ENCODE results near the gene NENF. TPM values are rescaled to one million over a fixed set of nuclear protein-coding genes. Genes with fewer than 3 reads are reported as not detected.

NENF gene
- total RNA-seq, 1 experiment from 2014 or later: 51.0 TPM

DNA sequence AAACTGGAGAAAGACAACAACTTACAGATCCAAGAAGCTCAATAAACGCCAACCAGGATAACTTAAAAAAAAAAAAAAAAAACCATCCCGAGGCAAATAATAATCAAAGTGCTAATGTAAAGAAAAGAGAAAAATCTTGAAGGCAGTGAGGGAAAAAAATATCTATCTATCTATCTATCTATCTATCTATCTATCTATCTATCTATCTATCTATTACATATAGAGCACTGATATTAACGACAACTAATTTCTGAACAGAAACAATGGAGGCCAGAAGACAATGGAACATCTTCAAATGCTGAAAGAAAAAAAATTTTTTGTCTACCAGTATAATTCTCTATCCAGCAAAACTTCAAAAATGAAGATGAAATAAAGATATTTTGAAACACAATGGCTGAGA, 36.1 kb upstream of the NENF start:
- intact Hi-C loops (cut with micrococcal nuclease; ENCODE audit: unreplicated experiment): no loop called here
- BruUV-seq (replicated peaks): no TSS peak
- CTCF ChIA-PET: no interaction called here
- POLR2A ChIA-PET (ENCODE audit: low non-redundant PET): interaction anchor here (0.6 kb wide), 1 partner anchor 326 kb away, joined by 5 read pairs; no protein-coding TSS in a partner anchor
- DNase-seq (ENCODE audit: low spot score): no peak
- TF ChIP-seq EZH2 (IDR thresholded peaks at IDR 0.05; ENCODE audit: borderline replicate concordance, low read depth, low read length, poor library complexity, severe bottlenecking): no peak
- TF ChIP-seq, protein P1, sequence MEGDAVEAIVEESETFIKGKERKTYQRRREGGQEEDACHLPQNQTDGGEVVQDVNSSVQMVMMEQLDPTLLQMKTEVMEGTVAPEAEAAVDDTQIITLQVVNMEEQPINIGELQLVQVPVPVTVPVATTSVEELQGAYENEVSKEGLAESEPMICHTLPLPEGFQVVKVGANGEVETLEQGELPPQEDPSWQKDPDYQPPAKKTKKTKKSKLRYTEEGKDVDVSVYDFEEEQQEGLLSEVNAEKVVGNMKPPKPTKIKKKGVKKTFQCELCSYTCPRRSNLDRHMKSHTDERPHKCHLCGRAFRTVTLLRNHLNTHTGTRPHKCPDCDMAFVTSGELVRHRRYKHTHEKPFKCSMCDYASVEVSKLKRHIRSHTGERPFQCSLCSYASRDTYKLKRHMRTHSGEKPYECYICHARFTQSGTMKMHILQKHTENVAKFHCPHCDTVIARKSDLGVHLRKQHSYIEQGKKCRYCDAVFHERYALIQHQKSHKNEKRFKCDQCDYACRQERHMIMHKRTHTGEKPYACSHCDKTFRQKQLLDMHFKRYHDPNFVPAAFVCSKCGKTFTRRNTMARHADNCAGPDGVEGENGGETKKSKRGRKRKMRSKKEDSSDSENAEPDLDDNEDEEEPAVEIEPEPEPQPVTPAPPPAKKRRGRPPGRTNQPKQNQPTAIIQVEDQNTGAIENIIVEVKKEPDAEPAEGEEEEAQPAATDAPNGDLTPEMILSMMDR (conservative IDR thresholded peaks at IDR 0.05; ENCODE audit: low read depth, low read length): no peak
- no peaks in the 10 kb centered on the region for H3K4me1 ChIP-seq (ENCODE audit: insufficient read depth, low read length, poor library complexity, severe bottlenecking)
- H3K9me3 ChIP-seq (ENCODE audit: low read depth, low read length, poor library complexity, severe bottlenecking): peaks cover 11% of the 10 kb centered on the region
- H3K36me3 ChIP-seq (ENCODE audit: insufficient read depth, low read length, poor library complexity, severe bottlenecking): no peaks in the 10 kb centered on the region
- H3K4me3 ChIP-seq (ENCODE audit: low read depth, low read length, poor library complexity, severe bottlenecking): no peak overlapping the region
- H3K27ac ChIP-seq (ENCODE audit: low read depth, low read length, poor library complexity, severe bottlenecking): no peak overlapping the region
- H3K27me3 ChIP-seq (replicated peaks; ENCODE audit: insufficient read depth, low read depth, low read length, poor library complexity): no peaks in the 10 kb centered on the region

DNA sequence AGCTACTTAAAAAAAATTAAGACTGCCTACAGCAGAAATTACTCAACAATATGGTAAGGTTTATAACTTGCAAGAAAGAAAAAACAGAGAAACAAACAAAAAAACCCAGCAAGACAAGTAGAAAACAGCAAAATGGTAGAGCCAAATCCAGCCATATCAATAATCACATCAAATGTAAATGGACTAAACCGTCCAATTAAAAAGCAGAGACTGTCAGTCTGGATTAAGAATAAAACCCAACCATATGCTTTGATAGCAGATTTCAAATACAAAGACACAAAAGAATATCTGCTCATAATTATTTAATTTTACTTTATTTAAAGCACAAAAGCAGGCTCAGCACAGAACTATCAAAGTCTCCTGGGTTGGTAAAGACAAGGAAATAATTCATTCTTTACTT, 35.5 kb upstream of the NENF start:
- TF ChIP-seq, protein P1 (conservative IDR thresholded peaks at IDR 0.05; ENCODE audit: low read depth, low read length): no peak
- TF ChIP-seq EZH2 (IDR thresholded peaks at IDR 0.05; ENCODE audit: borderline replicate concordance, low read depth, low read length, poor library complexity, severe bottlenecking): no peak
- intact Hi-C loops (cut with micrococcal nuclease; ENCODE audit: unreplicated experiment): no loop called here
- Histone ChIP-seq H3K9me3 (ENCODE audit: low read depth, low read length, poor library complexity, severe bottlenecking) (peaks cover 11% of the 10 kb centered on the region), H3K4me1 (ENCODE audit: insufficient read depth, low read length, poor library complexity, severe bottlenecking) (no peaks in the 10 kb centered on the region), H3K4me3 (ENCODE audit: low read depth, low read length, poor library complexity, severe bottlenecking) (no peak overlapping the region), H3K36me3 (ENCODE audit: insufficient read depth, low read length, poor library complexity, severe bottlenecking) (no peaks in the 10 kb centered on the region), H3K27me3 (replicated peaks; ENCODE audit: insufficient read depth, low read depth, low read length, poor library complexity) (no peaks in the 10 kb centered on the region), H3K27ac (ENCODE audit: low read depth, low read length, poor library complexity, severe bottlenecking) (no peak overlapping the region)
- ChIA-PET CTCF (no interaction called here), POLR2A (ENCODE audit: low non-redundant PET) (no interaction called here)
- no peak for DNase-seq (ENCODE audit: low spot score)
- BruUV-seq (replicated peaks): no TSS peak

DNA sequence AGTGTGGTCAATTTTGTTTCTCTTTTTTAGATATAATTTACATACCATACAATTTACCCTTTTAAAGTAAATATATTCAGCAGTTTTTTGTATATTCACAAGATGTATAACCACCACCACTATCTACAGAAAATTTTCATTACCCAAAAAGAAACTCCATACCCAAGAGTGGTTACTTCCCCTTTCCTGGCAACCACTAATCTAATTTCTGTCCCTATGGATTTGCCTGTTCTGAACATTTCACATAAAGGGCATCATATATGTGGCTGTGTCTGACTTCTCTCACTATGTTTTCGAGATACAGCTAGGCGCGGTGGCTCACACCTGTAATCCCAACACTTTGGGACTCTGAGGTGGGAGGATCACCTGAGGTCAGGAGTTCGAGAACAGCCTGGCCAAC, 31.7 kb upstream of the NENF start:
- H3K4me3 ChIP-seq (ENCODE audit: low read depth, low read length, poor library complexity, severe bottlenecking): no peak overlapping the region
- BruUV-seq (replicated peaks): no TSS peak
- peaks cover 11% of the 10 kb centered on the region for H3K9me3 ChIP-seq (ENCODE audit: low read depth, low read length, poor library complexity, severe bottlenecking)
- peaks cover 8% of the 10 kb centered on the region for H3K4me1 ChIP-seq (ENCODE audit: insufficient read depth, low read length, poor library complexity, severe bottlenecking)
- no peak for TF ChIP-seq EZH2 (IDR thresholded peaks at IDR 0.05; ENCODE audit: borderline replicate concordance, low read depth, low read length, poor library complexity, severe bottlenecking)
- TF ChIP-seq, protein P1 (conservative IDR thresholded peaks at IDR 0.05; ENCODE audit: low read depth, low read length): no peak
- intact Hi-C loops (cut with micrococcal nuclease; ENCODE audit: unreplicated experiment): no loop called here
- H3K27me3 ChIP-seq (replicated peaks; ENCODE audit: insufficient read depth, low read depth, low read length, poor library complexity): no peaks in the 10 kb centered on the region
- no peak for DNase-seq (ENCODE audit: low spot score)
- POLR2A ChIA-PET (ENCODE audit: low non-redundant PET): no interaction called here
- CTCF ChIA-PET: no interaction called here
- no peaks in the 10 kb centered on the region for H3K36me3 ChIP-seq (ENCODE audit: insufficient read depth, low read length, poor library complexity, severe bottlenecking)
- no peak overlapping the region for H3K27ac ChIP-seq (ENCODE audit: low read depth, low read length, poor library complexity, severe bottlenecking)
